Left renal cortex interstitium (tissue), 4 donors: ENCODE data around the gene GRIK5. TPM values are rescaled to one million over a fixed set of nuclear protein-coding genes. Genes with fewer than 3 reads are reported as not detected.
A peak's percentile ranks its signal among the peaks of the same experiment; 100 is the strongest.

Experiments used
- DNase-seq, 4 donors: peaks; one replicate each; pipeline ENCODE4 v3.0.0-alpha.2; 2013; ENCODE audit warnings: low read depth in 4 of 4, low spot score in 2 of 4, missing footprints in 1 of 4
- polyA plus RNA-seq, 4 donors: library from polyadenylated mRNA; unstranded; fragments of 120-200 nt; gene quantifications; one replicate each; pipeline ENCODE4 v1.2.1, GENCODE V29; 2013; ENCODE audit not compliant: insufficient read length in 4 of 4

The GRIK5 gene
- polyA plus RNA-seq, 4 donors, result 20.3 to 33.9 (median 25.9) TPM

DNA sequence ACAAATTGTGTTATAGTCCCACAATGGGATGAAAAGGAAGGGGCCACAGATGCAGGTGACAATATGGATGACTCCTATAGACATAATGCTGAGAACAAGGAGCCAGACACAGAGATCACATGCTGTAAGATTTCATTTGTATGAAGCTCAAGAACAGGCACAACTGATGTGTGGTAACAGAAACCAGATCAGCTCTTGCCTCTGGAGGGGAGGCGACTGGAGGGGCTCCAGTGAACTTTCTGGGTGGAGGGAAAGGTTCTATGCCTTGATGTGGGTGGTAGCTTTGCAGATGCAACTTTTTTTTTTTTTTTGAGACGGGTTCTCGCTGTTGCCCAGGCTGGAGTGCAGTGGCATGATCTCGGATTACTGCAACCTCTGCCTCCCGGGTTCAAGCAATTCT is 104.9 kb downstream of the GRIK5 start:
- DNase-seq, result no peak

DNA sequence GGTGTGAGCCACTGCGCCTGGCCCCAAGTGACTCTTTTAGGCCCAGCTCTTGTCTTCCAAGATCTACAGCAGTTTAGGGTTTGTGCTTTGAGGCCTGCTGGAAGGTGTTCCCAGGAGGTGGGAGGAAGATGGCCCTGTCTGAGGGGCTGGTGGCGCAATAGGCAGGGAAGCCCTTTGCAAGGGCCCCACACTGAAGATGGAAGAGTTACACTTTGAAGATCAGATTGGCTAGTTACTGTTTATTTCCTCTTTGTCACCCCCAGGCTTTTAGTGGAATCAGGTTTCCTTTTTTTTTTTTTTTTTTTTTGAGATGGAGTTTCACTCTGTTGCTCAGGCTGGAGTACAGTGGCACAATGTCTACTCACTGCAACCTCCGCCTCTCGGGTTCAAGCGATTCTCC is 109.0 kb downstream of the GRIK5 start:
- DNase-seq, result no peak

DNA sequence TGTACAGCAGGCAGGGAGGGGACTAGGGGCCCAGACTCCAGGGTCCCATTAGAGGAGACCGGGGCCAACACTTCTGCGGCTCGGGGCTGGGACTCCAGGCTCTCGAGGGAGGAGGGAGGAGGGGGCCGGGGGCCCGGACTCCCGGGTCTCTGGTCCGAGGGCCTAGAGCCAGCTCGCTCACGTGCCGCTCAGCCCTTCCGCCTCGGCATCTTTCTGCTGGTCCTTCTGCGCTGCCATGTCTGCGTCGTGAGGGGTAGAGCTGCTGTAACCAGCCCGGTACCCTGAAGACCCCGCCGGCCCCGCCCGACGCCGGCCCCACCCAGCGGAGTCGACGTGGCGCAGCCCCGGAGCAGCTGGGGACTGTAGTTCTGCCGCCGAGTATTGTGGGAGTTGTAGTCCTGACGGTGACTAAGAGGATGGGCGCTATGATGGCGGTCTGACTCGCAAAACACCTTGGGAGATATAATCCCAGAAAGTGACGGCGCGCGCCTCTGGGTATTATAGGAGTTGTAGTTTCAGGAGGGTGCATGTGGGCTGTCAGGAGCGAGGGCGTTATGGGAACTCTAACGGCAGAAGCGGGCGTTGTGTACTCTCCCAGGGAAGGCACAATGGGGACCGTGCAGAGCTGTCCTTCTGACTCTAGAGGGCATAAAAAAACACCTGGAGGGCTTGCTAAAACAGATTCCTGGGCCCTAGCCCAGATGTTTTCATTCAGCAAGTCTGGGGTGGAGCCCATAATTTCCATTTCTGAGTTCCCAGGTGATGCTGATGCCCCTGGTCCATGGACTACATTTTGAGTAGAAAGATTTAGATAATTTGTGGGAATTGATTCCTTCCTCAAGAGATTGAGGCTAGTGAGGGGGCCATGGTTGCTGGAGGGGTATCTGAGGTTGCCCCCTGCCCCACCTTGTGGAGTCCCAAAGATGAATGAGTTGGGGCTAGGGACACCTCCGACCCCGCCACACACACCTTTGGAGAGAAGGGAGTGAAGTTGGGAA is 110.7 kb downstream of the GRIK5 start, which contains the start of gene RABAC1:
Gene RABAC1, minus strand, starts transcription at position 266 of the 998 bp plus-strand sequence. Its CDS starts 29 bp downstream, at position 237.
- peak in 2 of 4 donors; percentile 86 to 91 for DNase-seq

DNA sequence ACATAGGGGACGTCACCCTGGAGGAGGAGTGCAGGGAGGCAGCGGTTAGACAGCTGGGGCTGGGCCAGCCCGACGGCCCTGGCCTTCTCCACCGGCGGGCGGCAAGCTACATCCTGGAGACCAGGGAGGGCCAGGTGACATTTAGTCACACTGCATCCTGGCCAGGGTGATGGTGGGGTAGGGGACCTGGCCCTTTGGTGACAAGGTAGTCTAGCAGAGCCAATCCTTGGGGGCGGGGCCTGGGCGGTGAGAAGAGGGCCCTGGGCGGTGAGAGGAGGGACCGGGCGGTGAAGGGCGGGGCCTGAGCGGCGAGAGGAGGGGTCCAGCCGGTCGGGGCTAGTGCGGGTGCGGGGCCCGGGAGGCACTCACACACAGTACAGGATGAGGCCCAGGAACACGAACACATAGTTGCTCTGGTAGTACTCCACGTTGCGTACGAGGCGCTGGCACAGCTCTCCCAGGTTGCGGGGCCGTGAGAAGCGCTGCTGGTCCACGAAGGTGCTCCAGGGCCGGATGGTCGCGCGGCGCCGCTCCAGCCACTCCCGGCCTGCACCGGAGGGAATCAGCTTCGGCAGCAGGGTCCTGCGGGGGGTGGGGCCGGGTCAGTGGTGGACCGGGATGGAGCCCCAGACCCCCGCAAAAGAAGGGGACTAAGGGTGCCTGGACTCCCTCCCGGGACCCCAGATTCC is 111.5 kb downstream of the GRIK5 start:
- peak in 2 of 4 donors; percentile 71 to 75 for DNase-seq

DNA sequence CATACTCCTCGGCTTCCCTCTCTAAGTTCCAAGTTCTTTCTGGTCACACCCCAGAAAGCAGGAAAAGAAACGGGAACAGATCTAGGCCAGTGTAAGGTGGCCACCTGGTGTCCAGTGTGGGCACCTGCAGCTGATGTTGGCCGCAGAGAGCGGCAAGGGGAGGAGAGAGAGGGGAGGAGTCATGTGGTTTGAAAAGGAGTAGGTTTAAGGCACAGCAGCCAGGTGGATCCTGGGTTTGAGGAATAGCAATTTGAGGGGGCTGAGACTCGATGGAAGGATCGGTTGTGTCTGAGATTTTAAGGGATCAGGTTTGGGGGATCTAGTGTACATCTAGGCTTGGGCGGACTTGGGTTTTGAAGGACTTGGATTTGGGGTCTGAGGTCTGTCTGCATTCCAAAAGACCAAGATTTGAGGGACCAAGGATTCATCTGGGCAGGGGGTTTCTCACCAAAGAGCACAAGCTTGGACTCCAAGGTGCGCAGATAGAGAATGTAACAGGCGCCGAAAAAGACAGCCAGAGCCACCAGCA is 112.1 kb downstream of the GRIK5 start:
- DNase-seq, result peak in 2 of 4 donors; percentile 76 to 80

DNA sequence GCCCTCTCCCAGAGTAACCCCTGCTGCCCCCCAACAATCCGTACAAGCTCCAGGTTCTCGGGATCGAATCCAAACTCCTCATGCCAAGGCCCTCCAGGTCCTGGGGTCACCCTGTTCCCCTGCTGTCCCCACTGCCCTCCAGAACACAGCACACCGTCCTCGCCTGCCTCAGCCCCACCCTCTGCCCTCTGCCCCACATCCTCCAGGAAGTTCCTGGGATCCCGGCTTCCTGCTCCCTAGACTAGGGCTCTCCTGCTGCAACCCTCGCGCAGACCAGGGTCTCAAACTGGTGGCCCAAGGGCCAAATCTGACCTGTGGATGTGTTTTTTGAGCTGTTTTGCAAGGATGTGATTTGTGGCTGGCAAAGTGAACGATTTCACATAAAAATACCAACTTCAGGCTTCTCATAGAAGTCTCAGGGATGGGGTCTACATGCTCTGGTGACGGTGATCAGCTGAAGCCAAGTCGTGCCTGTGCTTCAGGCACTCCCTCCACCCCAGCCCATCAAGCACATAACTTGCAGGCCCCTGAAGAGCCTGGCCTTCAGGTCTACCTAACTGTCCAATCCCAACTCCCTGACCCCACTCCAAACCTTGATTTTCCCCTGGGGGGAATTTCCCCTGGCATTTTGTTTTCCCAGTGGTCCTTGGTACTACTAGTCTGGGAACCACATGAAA is 112.7 kb downstream of the GRIK5 start:
- DNase-seq, result no peak

DNA sequence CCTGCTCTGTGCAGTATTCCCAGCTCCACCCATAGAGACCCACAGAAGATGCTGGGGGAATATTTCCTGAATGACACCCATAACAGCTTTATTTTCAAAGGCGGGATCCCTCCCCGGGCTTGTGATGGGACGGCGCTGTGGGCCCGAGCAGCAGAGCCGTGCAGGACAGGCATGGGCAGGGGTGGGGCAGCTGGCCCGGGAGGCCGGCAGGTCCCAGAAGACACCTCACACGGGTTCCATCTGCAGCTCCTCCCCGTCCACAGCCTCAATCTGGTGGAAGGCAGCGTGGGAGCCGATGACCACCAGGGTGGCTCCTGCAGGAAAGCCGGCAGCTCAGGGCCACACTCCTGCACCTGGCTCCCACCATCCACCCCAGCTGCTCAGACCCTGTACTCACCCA is 113.4 kb downstream of the GRIK5 start:
- no peak for DNase-seq

DNA sequence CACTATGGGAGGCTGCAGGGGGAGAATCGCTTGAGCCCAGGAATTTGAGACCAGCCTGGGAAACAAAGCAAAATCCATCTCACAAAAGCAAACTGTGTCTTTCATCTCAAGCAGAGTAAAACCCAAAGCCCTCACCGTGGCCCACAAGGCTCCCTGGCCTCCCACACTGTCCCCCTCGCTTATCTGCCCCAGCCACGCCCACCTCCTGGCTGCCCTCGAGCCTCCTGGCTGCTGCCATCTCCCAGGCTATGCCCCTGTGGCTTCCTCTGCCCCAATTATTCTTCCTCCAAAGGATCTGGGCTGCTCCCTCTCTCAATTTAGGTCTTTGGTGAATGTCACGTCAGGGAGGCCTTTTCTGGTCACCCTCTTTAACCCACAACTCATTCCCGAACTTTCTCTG is 114.5 kb downstream of the GRIK5 start:
- no peak for DNase-seq

DNA sequence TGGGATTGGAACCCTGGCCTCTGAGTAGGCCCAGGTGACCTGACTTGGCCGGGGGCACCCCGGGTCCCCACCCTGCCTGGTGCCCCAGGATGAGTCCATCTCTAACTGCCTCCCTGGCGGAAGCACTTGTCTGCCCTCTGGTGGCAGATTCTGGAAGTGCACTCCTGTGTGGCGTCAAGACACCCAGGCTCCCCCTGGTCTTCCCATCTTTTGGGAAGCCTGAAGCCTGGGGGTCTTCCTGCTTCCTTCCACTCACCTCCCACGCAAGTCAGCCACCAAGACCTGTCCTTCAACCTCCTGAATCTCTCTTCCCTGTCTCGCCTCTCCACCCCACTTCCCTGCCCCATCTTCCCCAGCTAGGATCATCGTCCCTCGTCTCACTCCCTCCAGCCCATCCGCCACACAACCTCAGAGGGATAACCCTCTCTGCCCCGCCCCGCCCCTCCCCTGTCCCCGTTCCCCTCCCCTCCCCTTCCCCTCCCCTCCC is 118.3 kb downstream of the GRIK5 start:
- DNase-seq, result peak in 1 of 4 donors; percentile 66

Other genes with a start within 250 kb of the GRIK5 start
- gene LYPD4, start 225.5 kb downstream of the GRIK5 start, polyA plus RNA-seq, result not detected
- gene DMRTC2, start 225.2 kb downstream of the GRIK5 start, polyA plus RNA-seq, result not detected
- 1,000 to 10,000 TPM; 1,257 to 2,145 (median 1,483) TPM for gene RPS19, start 210.0 kb downstream of the GRIK5 start, polyA plus RNA-seq
- gene CD79A, start 192.9 kb downstream of the GRIK5 start, polyA plus RNA-seq, result under 1 TPM; 0.49 to 0.93 (median 0.82) TPM
- 10 to 100 TPM; 32.1 to 77.6 (median 53.4) TPM for gene ARHGEF1, start 187.0 kb downstream of the GRIK5 start, polyA plus RNA-seq
- under 1 TPM in 3 of 4 donors, not detected in 1; 0.07 to 0.25 (median 0.24) TPM for gene ERFL, start 141.8 kb downstream of the GRIK5 start, polyA plus RNA-seq
- 100 to 1,000 TPM in 1 of 4 donors, 10 to 100 TPM in 3; 54.0 to 120 (median 77.3) TPM for gene RABAC1, start 110.9 kb downstream of the GRIK5 start, polyA plus RNA-seq
- gene ATP1A3, start 76.0 kb downstream of the GRIK5 start, polyA plus RNA-seq, result 1 to 10 TPM in 1 of 4 donors, under 1 TPM in 1, not detected in 2; 0.23 to 2.1 TPM
- gene ZNF574, start 6.0 kb upstream of the GRIK5 start, polyA plus RNA-seq, result 10 to 100 TPM; 12.7 to 20.2 (median 16.8) TPM
- under 1 TPM; 0.81 to 0.95 (median 0.91) TPM for gene POU2F2, start 62.2 kb upstream of the GRIK5 start, polyA plus RNA-seq
- gene DEDD2, start 147.5 kb upstream of the GRIK5 start, polyA plus RNA-seq, result 10 to 100 TPM; 22.6 to 36.7 (median 28.8) TPM
- gene ZNF526, start 150.1 kb upstream of the GRIK5 start, polyA plus RNA-seq, result 1 to 10 TPM; 7.4 to 9.7 (median 8.3) TPM
- gene GSK3A, start 172.4 kb upstream of the GRIK5 start, polyA plus RNA-seq, result 10 to 100 TPM; 66.0 to 89.0 (median 73.6) TPM
- gene ERF, start 184.9 kb upstream of the GRIK5 start, polyA plus RNA-seq, result 10 to 100 TPM; 52.0 to 92.6 (median 77.4) TPM
- 10 to 100 TPM; 35.5 to 77.9 (median 61.9) TPM for gene CIC, start 199.0 kb upstream of the GRIK5 start, polyA plus RNA-seq
- 1 to 10 TPM; 1.4 to 2.9 (median 2.1) TPM for gene PRR19, start 231.9 kb upstream of the GRIK5 start, polyA plus RNA-seq
- gene PAFAH1B3, start 232.4 kb upstream of the GRIK5 start, polyA plus RNA-seq, result 100 to 1,000 TPM in 1 of 4 donors, 10 to 100 TPM in 3; 66.3 to 106 (median 86.4) TPM
- 1 to 10 TPM in 1 of 4 donors, under 1 TPM in 3; 0.75 to 1.2 (median 0.90) TPM for gene TMEM145, start 243.1 kb upstream of the GRIK5 start, polyA plus RNA-seq